Body of pancreas (tissue), 4 donors: Measurements from ENCODE around the gene TPR. TPM values are rescaled to one million over a fixed set of nuclear protein-coding genes. Genes with fewer than 3 reads are reported as not detected.
A peak's percentile ranks its signal among the peaks of the same experiment; 100 is the strongest.

Source experiments
- ATAC-seq: fragments of 150-250 bp; one replicate; pipeline ENCODE4 v1.9.1; 2016
- DNase-seq, 4 donors: peaks; one replicate each; pipeline ENCODE4 v3.0.0-alpha.2; 2019
- H3K27ac ChIP-seq, 4 donors: fragments of 200-600 bp; sonication (generic); 1 replicate in 3 of 4; 2 replicates in 1 of 4; pipeline versions ENCODE4 v1.5.1 to v1.6.1; 2016 to 2019; ENCODE audit warnings: mild to moderate bottlenecking in 1 of 4, mixed read lengths in 1 of 4, moderate library complexity in 1 of 4
- H3K27me3 ChIP-seq, 2 donors: fragments of 200-600 bp; sonication (generic); one replicate each; pipeline ENCODE4 v1.6.0; 2016; ENCODE audit warnings: mild to moderate bottlenecking in 1 of 2
- H3K36me3 ChIP-seq, 2 donors: fragments of 200-600 bp; sonication (generic); replicated peaks in 1 of 2; 2 replicates each; pipeline ENCODE4 v1.5.1; 2016; ENCODE audit warnings: low read depth in 2 of 2; ENCODE audit not compliant: insufficient read depth in 1 of 2
- H3K4me1 ChIP-seq: fragments of 200-600 bp; sonication (generic); one replicate; pipeline ENCODE4 v1.6.0; 2016
- H3K4me3 ChIP-seq, 2 donors: fragments of 200-600 bp; sonication (generic); 1 replicate in 1 of 2; 2 replicates in 1 of 2; pipeline ENCODE4 v1.5.1; 2016 to 2019
- H3K9me3 ChIP-seq, 3 donors: fragments of 200-600 bp; sonication (generic); 1 replicate in 2 of 3; 2 replicates in 1 of 3; pipeline ENCODE4 v1.5.1; 2016
- POLR2A ChIP-seq, 3 donors: fragments of 450-650 bp; IDR thresholded peaks; one replicate each; pipeline ENCODE4 v1.6.1; 2016; ENCODE audit warnings: antibody characterized with exemption in 3 of 3, mild to moderate bottlenecking in 2 of 3
- WGBS, 2 donors: methylation state at CpG; one replicate each; pipeline ENCODE4 v1.1.5; 2017; 5-methylcytosine and 5-hydroxymethylcytosine counted together
- intact Hi-C: fragments of 100-400 bp; cut with DNase I; formaldehyde crosslinking; loops from one replicate; pipeline ENCODE4 v1.15.1; 2023
- total RNA-seq, 2 donors: library from RNA; depleted of rRNA; stranded (reverse); fragments of >200 nt; gene quantifications; one replicate each; pipeline ENCODE4 v1.1.0, GENCODE V29; 2016
- TF ChIP-seq, protein P1 (sequence below), 7 experiments: fragments of 450-650 bp in 4 of 7; fragments of 200-600 bp in 3 of 7; sonication (generic) in 3 of 7; IDR thresholded peaks; one replicate each; pipeline ENCODE4 v1.5.1; 2016 to 2019; ENCODE audit warnings: antibody characterized with exemption in 7 of 7

TPR gene
- total RNA-seq, 2 donors from 2014 or later = 30.7 to 31.1 TPM

DNA sequence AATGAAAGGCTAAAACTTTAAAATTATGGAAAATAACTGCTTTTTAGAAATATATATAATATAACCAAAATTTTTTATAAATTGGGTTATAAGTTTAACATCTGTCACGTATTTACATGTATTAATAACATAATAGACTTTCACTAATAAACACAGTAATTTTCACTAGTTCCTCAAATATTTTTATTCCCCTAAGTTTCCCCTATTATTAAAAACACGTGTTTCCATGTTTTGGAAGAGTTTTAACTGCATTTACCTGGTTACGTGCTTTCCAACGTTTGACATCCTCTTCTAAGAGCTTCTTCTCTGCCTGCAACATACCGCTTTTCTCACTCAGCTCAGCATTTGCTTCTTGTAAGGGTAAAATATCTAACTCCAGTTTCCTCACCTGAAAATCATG is 34.3 kb downstream of the TPR start:
- Histone ChIP-seq H3K27me3 (no peaks in the 10 kb centered on the region), H3K27ac (no peak overlapping the region), H3K36me3 (peaks cover 28 to 64% of the 10 kb centered on the region in 2 donors), H3K4me1 (no peaks in the 10 kb centered on the region), H3K9me3 (no peaks in the 10 kb centered on the region), H3K4me3 (no peak overlapping the region)
- DNase-seq (no peak), ATAC-seq (no peak)
- intact Hi-C loops = no loop called here
- 84 to 85% methylated on average over 5 of the region's 5 CpGs for WGBS, 2 donors
- TF ChIP-seq POLR2A (IDR thresholded peaks at IDR 0.05) = no peak
- TF ChIP-seq, protein P1, sequence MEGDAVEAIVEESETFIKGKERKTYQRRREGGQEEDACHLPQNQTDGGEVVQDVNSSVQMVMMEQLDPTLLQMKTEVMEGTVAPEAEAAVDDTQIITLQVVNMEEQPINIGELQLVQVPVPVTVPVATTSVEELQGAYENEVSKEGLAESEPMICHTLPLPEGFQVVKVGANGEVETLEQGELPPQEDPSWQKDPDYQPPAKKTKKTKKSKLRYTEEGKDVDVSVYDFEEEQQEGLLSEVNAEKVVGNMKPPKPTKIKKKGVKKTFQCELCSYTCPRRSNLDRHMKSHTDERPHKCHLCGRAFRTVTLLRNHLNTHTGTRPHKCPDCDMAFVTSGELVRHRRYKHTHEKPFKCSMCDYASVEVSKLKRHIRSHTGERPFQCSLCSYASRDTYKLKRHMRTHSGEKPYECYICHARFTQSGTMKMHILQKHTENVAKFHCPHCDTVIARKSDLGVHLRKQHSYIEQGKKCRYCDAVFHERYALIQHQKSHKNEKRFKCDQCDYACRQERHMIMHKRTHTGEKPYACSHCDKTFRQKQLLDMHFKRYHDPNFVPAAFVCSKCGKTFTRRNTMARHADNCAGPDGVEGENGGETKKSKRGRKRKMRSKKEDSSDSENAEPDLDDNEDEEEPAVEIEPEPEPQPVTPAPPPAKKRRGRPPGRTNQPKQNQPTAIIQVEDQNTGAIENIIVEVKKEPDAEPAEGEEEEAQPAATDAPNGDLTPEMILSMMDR (IDR thresholded peaks at IDR 0.05) = no peak

DNA sequence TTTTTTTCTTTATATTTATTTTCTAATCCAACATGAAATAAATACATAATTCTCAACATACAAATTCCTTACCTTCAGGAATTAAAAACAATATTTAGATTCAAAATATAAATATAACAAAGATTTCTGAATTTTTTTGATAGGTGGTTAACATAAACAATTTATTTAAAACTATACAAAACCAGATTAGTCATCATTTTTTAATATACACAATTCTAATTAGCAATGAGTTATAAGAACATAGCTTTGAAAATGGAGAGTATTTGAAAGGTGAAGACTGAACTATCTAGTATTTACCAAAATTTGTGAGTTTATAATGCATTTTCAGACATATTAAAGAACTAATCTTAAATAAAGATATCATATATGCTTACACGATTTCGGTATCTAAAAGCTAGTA is 37.5 kb downstream of the TPR start:
- H3K4me3 ChIP-seq = peak overlapping the region in 1 of 2 donors; percentile 8
- 95% methylated on average over 2 of the region's 2 CpGs for whole genome bisulfite sequencing, 2 donors
- TF ChIP-seq POLR2A (IDR thresholded peaks at IDR 0.05) = no peak
- TF ChIP-seq, protein P1 (IDR thresholded peaks at IDR 0.05) = no peak
- intact Hi-C loops = no loop called here
- peaks cover 26 to 65% of the 10 kb centered on the region in 2 donors for H3K36me3 ChIP-seq
- DNase-seq (no peak), ATAC-seq (no peak)
- no peaks in the 10 kb centered on the region for H3K27me3 ChIP-seq
- H3K4me1 ChIP-seq = no peaks in the 10 kb centered on the region
- no peak overlapping the region for H3K27ac ChIP-seq
- H3K9me3 ChIP-seq = no peaks in the 10 kb centered on the region

DNA sequence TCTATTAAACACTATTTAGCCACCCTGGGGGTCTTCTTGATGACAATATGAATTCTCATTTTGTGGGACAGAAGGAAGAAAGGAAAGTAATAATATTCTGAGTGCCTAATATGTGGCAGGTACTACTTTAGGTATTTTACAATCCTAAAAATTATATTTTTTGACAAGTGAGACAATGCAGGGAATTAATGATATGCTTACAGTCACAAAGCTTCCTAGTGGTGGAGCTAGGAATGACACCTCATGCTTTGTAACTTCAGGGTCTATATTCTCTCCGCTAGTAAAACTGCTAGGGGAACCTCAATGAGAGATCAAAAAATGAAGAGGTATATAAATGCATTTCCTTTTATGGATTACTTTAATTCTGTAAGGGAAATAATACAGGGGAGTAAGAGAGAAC is 44.3 kb downstream of the TPR start:
- H3K4me3 ChIP-seq = no peak overlapping the region
- H3K27ac ChIP-seq = no peak overlapping the region
- ATAC-seq = no peak
- no peak for TF ChIP-seq POLR2A (IDR thresholded peaks at IDR 0.05)
- TF ChIP-seq, protein P1 (IDR thresholded peaks at IDR 0.05) = peak in 1 of 7 experiments; percentile 16
- intact Hi-C loops = no loop called here
- peaks cover 9 to 60% of the 10 kb centered on the region in 2 donors for H3K36me3 ChIP-seq
- 96 to 100% methylated on average over 1 of the region's 1 CpG for WGBS, 2 donors
- no peaks in the 10 kb centered on the region for H3K9me3 ChIP-seq
- H3K27me3 ChIP-seq = no peaks in the 10 kb centered on the region
- no peaks in the 10 kb centered on the region for H3K4me1 ChIP-seq
- DNase-seq = no peak

DNA sequence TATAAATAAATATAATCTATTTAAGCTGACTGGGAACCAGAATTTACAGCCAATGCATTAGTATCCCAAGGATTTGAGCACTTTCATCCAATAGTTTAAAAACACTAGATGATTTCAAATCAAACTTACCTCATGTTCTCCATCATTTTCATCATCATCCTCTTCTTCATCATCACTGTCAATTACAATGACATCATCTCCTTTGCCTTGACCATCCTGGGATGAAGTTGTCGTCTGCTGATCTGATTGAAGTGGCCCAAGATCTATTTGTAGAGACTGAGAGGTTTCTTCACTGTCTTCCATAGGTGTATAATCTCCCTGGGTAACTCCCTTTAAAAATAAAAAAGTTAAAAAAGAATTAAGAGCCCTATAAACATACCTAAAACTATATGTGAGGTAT is 47.7 kb downstream of the TPR start:
- WGBS, 2 donors = 94 to 96% methylated on average over 1 of the region's 1 CpG
- ATAC-seq (no peak), DNase-seq (no peak)
- H3K4me3 ChIP-seq = no peak overlapping the region
- TF ChIP-seq, protein P1 (IDR thresholded peaks at IDR 0.05) = no peak
- TF ChIP-seq POLR2A (IDR thresholded peaks at IDR 0.05) = no peak
- no peaks in the 10 kb centered on the region for H3K4me1 ChIP-seq
- H3K27ac ChIP-seq = no peak overlapping the region
- H3K27me3 ChIP-seq = no peaks in the 10 kb centered on the region
- peaks cover 6 to 45% of the 10 kb centered on the region in 2 donors for H3K36me3 ChIP-seq
- intact Hi-C loops = no loop called here
- H3K9me3 ChIP-seq = no peaks in the 10 kb centered on the region

DNA sequence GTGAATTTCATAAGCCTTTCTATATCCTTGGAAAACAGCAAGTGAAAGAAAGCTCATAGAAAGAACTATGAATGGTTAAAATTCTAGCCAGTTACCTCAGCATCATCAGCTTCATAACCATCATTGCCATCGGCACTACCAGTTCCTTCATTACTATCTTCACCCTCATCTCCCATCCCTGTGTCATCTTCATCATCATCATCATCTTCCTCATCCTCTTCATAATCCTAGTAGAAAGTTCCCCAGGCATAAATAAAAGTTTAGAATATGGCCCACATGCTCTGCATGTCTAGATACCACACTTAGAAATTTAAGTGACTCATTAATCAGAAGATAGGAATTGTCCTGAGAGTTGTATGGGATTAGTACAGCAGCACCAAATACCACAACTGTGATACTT is 49.0 kb downstream of the TPR start:
- 80 to 96% methylated on average over 1 of the region's 1 CpG for whole genome bisulfite sequencing, 2 donors
- H3K27ac ChIP-seq = no peak overlapping the region
- no peaks in the 10 kb centered on the region for H3K4me1 ChIP-seq
- ATAC-seq (no peak), DNase-seq (no peak)
- intact Hi-C loops = no loop called here
- no peaks in the 10 kb centered on the region for H3K27me3 ChIP-seq
- no peak for TF ChIP-seq POLR2A (IDR thresholded peaks at IDR 0.05)
- TF ChIP-seq, protein P1 (IDR thresholded peaks at IDR 0.05) = no peak
- no peak overlapping the region for H3K4me3 ChIP-seq
- H3K9me3 ChIP-seq = no peaks in the 10 kb centered on the region
- peaks cover 6 to 50% of the 10 kb centered on the region in 2 donors for H3K36me3 ChIP-seq
